WI38 (cell line): ENCODE measurements around the gene ERGIC3.
"Not testable (repeated sequence)": the region's sequence is repeated elsewhere in the genome, so short reads cannot be mapped to it uniquely, and the experiment has no call there.

Experiments used
- H3K4me3 ChIP-seq: 2 replicates; pipeline ENCODE4 v1.5.1; 2011; ENCODE audit warnings: low read depth, mild to moderate bottlenecking, control low read depth, low read length
- CTCF ChIP-seq: IDR thresholded peaks from 2 replicates; pipeline ENCODE4 v1.5.1; 2012; ENCODE audit warnings: low read depth, mild to moderate bottlenecking, control low read depth, low read length

The ERGIC3 gene

GRCh38 chr20:35510951-35511735 is 30.7 kb upstream of the ERGIC3 start:
- no peak for TF ChIP-seq CTCF

DNA sequence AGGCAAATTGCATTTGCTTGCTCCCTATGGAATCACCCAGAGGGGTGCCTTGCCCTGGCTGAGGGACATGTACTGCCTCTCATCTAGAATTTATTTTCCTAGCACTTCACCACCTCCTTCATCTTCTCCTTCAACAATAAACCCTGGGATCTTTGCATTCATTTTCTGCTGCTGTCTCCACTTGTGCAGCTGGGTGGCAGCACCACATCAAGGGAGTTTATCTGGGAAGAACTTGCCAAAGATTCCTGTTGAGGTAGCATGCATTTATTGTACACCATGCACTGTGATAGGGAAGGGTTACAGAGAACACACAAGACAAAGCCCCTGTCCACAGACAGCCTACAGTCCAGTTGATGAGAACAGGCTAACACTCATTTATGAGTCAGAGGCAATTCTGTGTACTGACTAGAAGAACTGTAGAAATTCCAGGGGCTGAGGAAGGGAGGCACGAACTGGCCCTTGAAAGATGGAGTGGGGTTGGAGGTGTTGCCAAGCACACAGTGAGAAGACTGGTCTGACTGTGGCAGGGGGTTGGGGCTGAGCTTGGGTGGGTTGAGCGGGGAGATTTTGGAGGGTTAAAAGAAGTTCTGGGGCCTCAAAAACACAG is 30.0 kb upstream of the ERGIC3 start:
- no peak overlapping the region for H3K4me3 ChIP-seq
- TF ChIP-seq CTCF, result peak; percentile 44

More at GRCh38 chr20:35510951-35511735, 30.7 kb upstream of the ERGIC3 start:
- H3K4me3 ChIP-seq, result no peak overlapping the region

- H3K4me3 ChIP-seq, result no peak overlapping the region
- TF ChIP-seq CTCF, result no peak
Measured at GRCh38 chr20:35514371-35514932, 27.4 kb upstream of the ERGIC3 start.

GRCh38 chr20:35515341-35515740 is 26.5 kb upstream of the ERGIC3 start:
- TF ChIP-seq CTCF, result no peak

DNA sequence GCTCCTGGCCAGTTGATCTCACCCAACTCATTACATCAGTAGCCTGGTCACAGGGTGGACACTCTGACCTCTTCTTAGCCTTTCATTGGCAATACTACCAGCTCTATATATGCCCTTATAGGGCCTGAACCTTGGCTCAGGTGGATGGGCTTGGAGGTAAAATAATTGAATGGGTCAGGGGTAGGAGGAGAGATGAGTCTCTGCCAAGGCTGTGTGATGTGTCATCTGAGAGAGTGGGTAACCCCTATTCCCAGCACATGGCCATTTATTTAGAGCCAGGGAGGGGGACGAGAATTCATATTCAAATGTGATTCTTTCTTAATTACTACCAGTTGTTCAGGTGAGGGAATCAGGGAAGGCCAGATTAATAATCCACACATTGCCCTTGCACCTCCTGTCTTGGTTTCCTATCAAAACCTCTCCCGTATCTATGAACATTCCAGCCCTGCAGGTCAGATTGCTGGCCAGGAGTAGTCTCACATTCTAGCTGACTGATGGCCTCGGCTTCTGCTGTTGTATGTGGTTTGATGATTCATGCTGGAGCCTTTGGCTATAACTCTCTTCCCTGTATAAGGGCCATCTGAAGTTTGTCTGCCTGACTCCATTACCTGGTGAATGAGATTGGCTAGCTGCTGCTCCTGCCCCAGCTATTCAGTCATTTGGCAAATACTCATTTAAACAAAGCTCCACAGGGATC is 25.8 kb upstream of the ERGIC3 start:
- no peak overlapping the region for H3K4me3 ChIP-seq
- no peak for TF ChIP-seq CTCF

More at GRCh38 chr20:35515341-35515740, 26.5 kb upstream of the ERGIC3 start:
- no peak overlapping the region for H3K4me3 ChIP-seq

DNA sequence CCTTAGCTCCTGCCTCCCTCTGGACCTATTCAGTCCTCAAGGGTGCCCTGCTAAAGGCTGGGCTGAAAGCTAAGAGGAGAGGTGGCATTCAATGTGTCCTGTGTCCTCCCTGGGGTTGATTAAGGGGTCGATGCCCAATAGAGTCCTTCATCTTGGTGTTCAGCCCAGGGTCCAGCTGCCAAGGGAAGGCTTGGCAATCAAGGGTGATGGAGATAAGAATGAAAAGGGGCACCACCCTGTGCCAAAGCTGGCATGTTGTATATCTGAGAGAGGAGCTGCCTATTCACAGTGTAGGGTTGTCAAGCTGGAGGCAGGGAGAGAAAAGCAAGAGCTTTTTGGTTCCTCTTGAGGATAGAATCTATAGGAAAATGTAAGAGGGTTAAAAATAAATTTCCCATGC is 24.8 kb upstream of the ERGIC3 start:
- no peak for TF ChIP-seq CTCF

DNA sequence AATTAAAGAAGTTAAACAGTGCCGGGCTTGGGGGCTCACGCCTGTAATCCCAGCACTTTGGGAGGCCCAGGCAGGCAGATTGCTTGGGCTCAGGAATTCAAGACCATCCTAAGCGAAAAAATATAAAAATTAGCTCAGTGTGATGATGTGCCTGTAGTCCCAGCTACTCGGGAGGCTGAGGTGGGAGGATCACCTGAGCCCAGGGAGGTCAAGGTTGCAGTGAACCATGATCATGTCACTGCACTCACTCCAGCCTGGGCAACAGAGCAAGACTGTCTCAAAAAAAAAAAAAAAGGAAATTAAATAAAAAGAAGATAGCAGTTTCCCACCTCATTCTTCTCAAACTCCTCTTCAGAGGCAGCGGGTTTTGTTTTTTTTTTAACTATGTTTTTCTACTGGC is 24.1 kb upstream of the ERGIC3 start:
- H3K4me3 ChIP-seq, result not testable (repeated sequence)

More for the DNA sequence above, 24.8 kb upstream of the ERGIC3 start:
- no peak overlapping the region for H3K4me3 ChIP-seq
